ENCODE results near the gene DPY30. TPM values are rescaled to one million over a fixed set of nuclear protein-coding genes. Genes with fewer than 3 reads are reported as not detected.
"Not testable (repeated sequence)": the region's sequence is repeated elsewhere in the genome, so short reads cannot be mapped to it uniquely, and the experiment has no call there.

Gene DPY30
- total RNA-seq, 4 donors from 2014 or later, result 29.3 to 59.8 (median 36.2) TPM

DNA sequence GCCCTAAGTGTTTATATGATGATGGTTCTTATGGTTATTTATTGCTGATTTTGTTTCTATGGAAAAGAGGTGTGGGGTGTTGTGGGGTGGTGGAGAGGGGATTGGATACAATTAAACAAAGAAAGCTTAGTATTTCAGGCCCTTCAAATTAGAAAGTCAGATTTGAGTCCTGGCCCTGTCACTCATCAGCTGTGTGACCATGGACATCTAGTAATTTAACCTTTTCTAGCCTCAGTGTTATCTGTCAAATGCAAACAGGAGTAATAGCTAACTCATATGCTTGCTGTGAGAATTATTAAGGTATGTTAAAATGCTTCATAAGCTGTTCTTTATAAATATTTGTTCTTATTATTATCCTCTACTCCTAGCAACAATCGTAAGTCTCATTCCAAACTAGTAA, 26.7 kb downstream of the DPY30 start:
- DNase-seq, result no peak
- H3K36me3 ChIP-seq, result peaks cover 0 to 11% of the 10 kb centered on the region in 2 donors
- H3K9me3 ChIP-seq, result no peaks in the 10 kb centered on the region
- H3K4me3 ChIP-seq, result no peak overlapping the region
- no peak for TF ChIP-seq POLR2A (IDR thresholded peaks at IDR 0.05)
- TF ChIP-seq, protein P1, sequence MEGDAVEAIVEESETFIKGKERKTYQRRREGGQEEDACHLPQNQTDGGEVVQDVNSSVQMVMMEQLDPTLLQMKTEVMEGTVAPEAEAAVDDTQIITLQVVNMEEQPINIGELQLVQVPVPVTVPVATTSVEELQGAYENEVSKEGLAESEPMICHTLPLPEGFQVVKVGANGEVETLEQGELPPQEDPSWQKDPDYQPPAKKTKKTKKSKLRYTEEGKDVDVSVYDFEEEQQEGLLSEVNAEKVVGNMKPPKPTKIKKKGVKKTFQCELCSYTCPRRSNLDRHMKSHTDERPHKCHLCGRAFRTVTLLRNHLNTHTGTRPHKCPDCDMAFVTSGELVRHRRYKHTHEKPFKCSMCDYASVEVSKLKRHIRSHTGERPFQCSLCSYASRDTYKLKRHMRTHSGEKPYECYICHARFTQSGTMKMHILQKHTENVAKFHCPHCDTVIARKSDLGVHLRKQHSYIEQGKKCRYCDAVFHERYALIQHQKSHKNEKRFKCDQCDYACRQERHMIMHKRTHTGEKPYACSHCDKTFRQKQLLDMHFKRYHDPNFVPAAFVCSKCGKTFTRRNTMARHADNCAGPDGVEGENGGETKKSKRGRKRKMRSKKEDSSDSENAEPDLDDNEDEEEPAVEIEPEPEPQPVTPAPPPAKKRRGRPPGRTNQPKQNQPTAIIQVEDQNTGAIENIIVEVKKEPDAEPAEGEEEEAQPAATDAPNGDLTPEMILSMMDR (IDR thresholded peaks at IDR 0.05 in 4 of 5, conservative IDR thresholded peaks at IDR 0.05 in 1 of 5), result no peak
- in situ Hi-C loops (cut with MboI; ENCODE audit: low sequenced_read_pairs in 4 of 4), result loop anchor here in 2 of 4 donors (10.0 kb wide), 2 partner anchors 52 to 152 kb away; partner anchors contain the start of genes SLC30A6 (in 1 of the 2) and SPAST (in 1 of the 2)
- H3K27me3 ChIP-seq, result no peaks in the 10 kb centered on the region
- intact Hi-C loops (cut with DNase I; ENCODE audit: low total_unique reads), result no loop called here
- peaks cover 15 to 17% of the 10 kb centered on the region in 2 donors for H3K4me1 ChIP-seq
- ATAC-seq, result no peak
- no peak overlapping the region for H3K27ac ChIP-seq

- no peaks in the 10 kb centered on the region for H3K27me3 ChIP-seq
- H3K4me3 ChIP-seq, result peak overlapping the region; percentile 59 to 95 (median 88)
- DNase-seq (no peak), ATAC-seq (no peak)
- H3K27ac ChIP-seq, result peak overlapping the region; percentile 82 to 98 (median 91)
- peaks cover 15 to 31% of the 10 kb centered on the region in 2 donors for H3K4me1 ChIP-seq
- TF ChIP-seq POLR2A (IDR thresholded peaks at IDR 0.05), result no peak
- TF ChIP-seq, protein P1 (IDR thresholded peaks at IDR 0.05 in 4 of 5, conservative IDR thresholded peaks at IDR 0.05 in 1 of 5), result no peak
- in situ Hi-C loops (cut with MboI; ENCODE audit: low sequenced_read_pairs in 4 of 4) (loop anchor here in 2 of 4 donors (10.0 kb wide), 2 partner anchors 53 to 153 kb away; partner anchors contain the start of genes SLC30A6 (in 1 of the 2) and SPAST (in 1 of the 2)), intact Hi-C loops (cut with DNase I; ENCODE audit: low total_unique reads) (loop anchor here (1.0 to 2.0 kb wide), 3 partner anchors 27 to 153 kb away; partner anchors contain the start of genes DPY30, SLC30A6 and SPAST)
- H3K36me3 ChIP-seq, result peaks cover 0 to 3% of the 10 kb centered on the region in 2 donors
- no peaks in the 10 kb centered on the region for H3K9me3 ChIP-seq
These were observed 28.1 kb downstream of the DPY30 start for GRCh38 chr2:32011485-32011960.

- H3K36me3 ChIP-seq, result no peaks in the 10 kb centered on the region
- peak; percentile 91 to 94 for DNase-seq
- TF ChIP-seq POLR2A (IDR thresholded peaks at IDR 0.05), result peak; percentile 55 to 77
- TF ChIP-seq, protein P1 (IDR thresholded peaks at IDR 0.05 in 4 of 5, conservative IDR thresholded peaks at IDR 0.05 in 1 of 5), result peak in 3 of 5 experiments; percentile 9 to 20 (median 19)
- in situ Hi-C loops (cut with MboI; ENCODE audit: low sequenced_read_pairs in 4 of 4), result loop anchor here in 2 of 4 donors (10.0 kb wide), 2 partner anchors 54 to 154 kb away; partner anchors contain the start of genes SLC30A6 (in 1 of the 2) and SPAST (in 1 of the 2)
- ATAC-seq, result peak; percentile 83 to 85
- peaks cover 19 to 36% of the 10 kb centered on the region in 2 donors for H3K4me1 ChIP-seq
- peak within 1 kb of the TSS; percentile 89 to 95 (median 90) for H3K4me3 ChIP-seq
- no peaks in the 10 kb centered on the region for H3K9me3 ChIP-seq
- H3K27ac ChIP-seq, result peak within 1 kb of the TSS; percentile 86 to 98 (median 94)
- intact Hi-C loops (cut with DNase I; ENCODE audit: low total_unique reads), result loop anchor here (1.0 to 2.0 kb wide), 3 partner anchors 28 to 154 kb away; partner anchors contain the start of genes DPY30, SLC30A6 and SPAST
- H3K27me3 ChIP-seq, result no peaks in the 10 kb centered on the region
These were observed 28.7 kb downstream of the DPY30 start, which contains the start of gene MEMO1 for GRCh38 chr2:32010670-32011484. Gene MEMO1, minus strand, starts transcription at chr2:32011008. Its CDS starts 761 bp downstream, at chr2:32010247.

GRCh38 chr2:32010280-32010669, 29.3 kb downstream of the DPY30 start:
- intact Hi-C loops (cut with DNase I; ENCODE audit: low total_unique reads), result loop anchor here (2.0 kb wide), 2 partner anchors 29 to 155 kb away; partner anchors contain the start of genes DPY30 and SLC30A6
- H3K27me3 ChIP-seq, H3K36me3 ChIP-seq, H3K9me3 ChIP-seq: not testable (repeated sequence)
- peak overlapping the region; percentile 82 to 98 (median 91) for H3K27ac ChIP-seq
- peaks cover 24 to 40% of the 10 kb centered on the region in 2 donors for H3K4me1 ChIP-seq
- in situ Hi-C loops (cut with MboI; ENCODE audit: low sequenced_read_pairs in 4 of 4), result loop anchor here in 2 of 4 donors (10.0 kb wide), 2 partner anchors 55 to 155 kb away; partner anchors contain the start of genes SLC30A6 (in 1 of the 2) and SPAST (in 1 of the 2)
- DNase-seq (peak in 1 of 2 donors; percentile 10), ATAC-seq (peak; percentile 55 to 69)
- H3K4me3 ChIP-seq, result peak overlapping the region; percentile 59 to 95 (median 88)

Data from gastrocnemius medialis (tissue), 4 donors.